SW480 (cell line): Measurements from ENCODE around the gene HM13.
"Not testable (repeated sequence)": the region's sequence is repeated elsewhere in the genome, so short reads cannot be mapped to it uniquely, and the experiment has no call there.

Experiments used
- DNase-seq: peaks from one replicate; pipeline ENCODE4 v3.0.0-alpha.2; 2016; ENCODE audit warnings: low spot score

The HM13 gene, protein sequence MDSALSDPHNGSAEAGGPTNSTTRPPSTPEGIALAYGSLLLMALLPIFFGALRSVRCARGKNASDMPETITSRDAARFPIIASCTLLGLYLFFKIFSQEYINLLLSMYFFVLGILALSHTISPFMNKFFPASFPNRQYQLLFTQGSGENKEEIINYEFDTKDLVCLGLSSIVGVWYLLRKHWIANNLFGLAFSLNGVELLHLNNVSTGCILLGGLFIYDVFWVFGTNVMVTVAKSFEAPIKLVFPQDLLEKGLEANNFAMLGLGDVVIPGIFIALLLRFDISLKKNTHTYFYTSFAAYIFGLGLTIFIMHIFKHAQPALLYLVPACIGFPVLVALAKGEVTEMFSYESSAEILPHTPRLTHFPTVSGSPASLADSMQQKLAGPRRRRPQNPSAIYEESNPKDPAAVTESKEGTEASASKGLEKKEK

DNA sequence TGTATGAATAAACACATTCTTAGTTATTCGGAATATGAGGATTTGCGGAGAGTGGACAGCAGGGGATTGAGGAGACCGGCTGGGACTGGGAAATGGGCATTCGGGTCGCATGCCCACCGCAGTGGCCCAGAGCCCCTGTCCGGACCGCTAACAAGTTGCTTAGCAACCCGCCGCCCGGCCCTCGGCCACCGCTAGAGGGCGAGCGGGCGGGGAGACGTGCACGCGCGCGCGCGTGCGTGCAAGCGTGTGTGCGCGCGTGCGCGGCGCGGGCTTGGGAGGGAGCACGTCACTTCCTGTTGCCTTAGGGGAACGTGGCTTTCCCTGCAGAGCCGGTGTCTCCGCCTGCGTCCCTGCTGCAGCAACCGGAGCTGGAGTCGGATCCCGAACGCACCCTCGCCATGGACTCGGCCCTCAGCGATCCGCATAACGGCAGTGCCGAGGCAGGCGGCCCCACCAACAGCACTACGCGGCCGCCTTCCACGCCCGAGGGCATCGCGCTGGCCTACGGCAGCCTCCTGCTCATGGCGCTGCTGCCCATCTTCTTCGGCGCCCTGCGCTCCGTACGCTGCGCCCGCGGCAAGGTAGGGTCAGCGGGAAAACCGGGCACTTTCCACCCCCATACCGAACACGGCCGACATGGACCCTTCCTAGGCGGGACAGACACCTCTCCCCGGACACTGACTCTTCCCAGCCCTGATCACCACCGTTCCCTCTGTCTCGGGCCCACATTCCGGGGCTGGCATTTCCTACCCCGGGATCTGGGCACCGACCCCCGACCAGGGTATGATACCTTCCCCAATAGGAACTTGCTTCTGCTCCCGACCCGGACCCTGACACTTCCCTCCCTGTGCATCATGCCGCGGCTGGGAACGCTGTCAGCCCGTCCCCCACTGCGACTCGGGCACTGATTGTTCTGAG is at the start of gene HM13:
Gene HM13 (plus strand): TSS at position 289 of the 918 bp plus-strand sequence. CDS start 110 bp downstream, at position 399.
- peak; percentile 95 for DNase-seq

DNA sequence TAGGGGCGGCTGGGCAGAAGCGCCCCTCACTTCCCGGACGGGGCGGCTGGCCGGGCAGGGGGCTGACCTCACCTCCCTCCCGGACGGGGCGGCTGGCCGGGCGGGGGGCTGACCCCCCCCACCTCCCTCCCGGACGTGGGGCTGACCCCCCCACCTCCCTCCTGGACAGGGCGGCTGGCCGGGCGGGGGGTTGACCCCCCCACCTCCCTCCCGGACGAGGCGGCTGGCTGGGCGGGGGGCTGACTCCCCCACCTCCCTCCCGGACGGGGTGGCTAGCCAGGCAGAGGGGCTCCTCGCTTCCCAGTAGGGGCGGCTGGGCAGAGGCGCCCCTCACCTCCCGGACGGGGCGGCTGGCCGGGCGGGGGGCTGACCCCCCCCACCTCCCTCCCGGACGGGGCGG is 43.3 kb upstream of the HM13 start:
- not testable (repeated sequence) for DNase-seq

DNA sequence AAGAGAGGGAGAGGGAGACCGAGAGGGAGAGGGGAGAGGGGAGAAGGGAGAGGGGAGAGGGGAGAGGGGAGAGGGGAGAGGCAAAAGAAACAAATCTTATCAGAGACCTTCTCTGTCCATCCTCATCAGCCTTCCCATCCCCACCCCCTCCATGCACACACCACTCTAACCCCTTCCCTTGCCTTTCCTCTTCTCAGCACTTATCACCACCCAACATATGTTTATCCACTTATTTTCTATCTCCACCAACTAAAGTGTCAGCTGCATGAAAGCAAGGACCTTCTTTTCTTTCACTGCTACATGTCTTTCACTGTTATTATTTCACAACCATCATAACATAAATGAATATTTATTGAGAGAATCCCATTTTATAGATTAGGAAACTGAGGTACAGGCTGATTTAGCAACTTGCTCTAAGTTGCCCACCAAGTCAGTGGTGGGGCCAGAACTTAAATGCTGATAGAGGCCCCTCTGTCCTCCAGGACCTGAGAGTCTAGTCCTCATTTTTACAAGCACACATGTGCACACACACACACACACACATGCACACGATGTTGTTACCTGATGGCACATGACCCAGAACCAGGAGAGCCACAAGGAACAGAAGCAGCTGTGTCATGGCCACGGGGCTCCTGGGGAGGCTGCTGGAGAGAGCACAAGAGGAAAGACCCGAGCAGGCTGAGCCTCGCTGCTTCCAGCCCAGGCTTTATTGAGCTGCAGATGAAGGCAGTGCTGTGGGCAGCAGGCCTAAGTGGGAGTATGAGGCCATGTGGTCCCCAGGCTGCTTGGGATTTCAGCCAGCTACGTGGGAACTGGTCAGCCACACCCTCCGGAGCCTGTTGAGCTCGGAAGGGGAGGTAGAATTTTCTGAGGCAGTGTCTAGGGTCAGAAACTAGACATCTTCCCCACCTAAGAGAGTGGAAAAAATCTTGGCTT is 41.6 kb upstream of the HM13 start:
- DNase-seq: no peak

DNA sequence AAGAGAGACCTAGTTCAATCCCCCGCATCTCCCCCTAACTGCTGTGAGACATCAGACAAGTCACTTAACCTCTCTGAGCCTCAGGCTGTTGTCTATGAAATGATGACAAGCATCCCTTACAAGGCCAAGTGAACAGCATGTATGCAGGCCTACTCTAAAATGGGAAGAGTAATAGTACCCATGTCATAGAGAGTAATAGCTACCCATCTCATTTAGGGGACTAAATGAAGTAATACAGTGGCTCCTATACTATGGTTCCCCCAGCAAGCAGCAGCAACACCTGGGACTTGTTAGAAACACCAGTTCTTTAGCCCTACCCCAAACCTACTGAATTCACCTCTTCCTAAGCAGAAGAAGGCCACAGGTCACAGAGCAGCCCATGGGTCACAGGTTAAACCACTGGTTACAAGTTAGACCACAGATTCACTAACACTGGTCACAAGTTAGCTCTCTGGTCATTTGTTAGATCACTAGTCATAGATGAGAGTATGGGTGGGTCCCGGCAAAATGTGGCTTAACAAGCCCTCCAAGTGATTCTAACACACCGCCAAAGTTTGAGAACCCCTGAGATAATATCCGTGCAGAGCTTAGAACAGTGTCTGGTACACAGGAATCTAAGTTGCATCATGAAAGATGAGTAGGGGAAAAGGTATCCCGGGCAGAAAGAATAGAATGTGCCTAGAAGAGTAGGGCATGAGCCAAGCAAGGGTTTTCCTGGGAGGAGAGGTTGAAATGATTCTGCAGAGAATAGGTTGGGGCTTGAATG is 40.7 kb upstream of the HM13 start:
- DNase-seq: no peak

DNA sequence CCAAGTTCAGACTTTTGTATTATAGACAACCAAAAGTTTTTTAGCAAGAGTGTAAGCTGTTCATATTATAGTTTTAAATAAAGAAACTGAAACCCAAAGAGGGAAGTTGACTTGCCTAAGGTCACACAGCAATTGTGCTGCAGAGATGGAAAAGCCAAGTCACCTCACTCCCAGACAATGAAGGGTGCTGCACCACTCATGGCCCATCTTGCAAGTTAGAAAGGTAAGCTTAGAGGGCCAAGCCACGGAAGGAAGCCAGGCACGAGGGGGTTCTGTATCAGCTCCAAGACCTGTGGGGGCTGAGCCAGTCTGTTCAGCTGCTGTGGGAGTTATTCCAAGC is 40.2 kb upstream of the HM13 start:
- no peak for DNase-seq

DNA sequence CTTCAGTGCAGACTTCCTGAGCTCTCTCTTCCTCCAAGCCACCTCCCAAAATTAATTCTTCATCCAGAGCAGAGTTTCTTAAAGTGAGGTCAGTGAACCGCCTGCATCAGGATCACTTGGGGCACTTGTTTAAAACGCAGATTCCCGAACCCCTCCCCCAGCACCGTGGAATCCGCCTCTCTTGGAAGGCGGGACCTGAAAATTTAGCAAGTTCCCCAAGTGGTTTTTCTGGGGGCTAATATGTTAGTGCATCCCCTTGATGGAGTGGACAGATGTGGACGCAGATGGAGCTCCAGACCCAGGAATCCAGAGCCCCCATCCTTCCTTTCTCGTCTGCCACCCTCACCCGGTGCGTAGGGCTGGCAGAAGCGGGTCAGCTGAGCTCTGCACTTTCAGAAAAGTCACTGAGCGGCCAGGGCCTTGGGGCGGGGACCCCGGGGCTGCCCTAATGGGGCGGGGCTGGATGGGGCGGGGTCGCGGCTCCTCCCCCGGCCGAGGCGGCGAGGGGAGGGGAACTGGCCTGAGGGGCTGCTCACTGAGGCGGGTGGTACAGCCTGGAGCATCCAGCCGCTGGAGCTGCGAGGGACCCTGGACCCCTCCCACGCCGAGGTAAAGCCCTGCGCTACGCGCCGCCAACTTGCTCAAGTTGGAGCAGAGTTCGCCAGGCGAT is 39.3 kb upstream of the HM13 start, which contains the start of the genes DEFB124 and REM1:
Gene DEFB124 (minus strand): TSS at position 370 of the 670 bp plus-strand sequence. CDS start 2,114 bp downstream, outside the sequence.
Gene REM1 (plus strand): TSS at position 531 of the 670 bp plus-strand sequence. CDS start 1,158 bp downstream, outside the sequence.
- no peak for DNase-seq

DNA sequence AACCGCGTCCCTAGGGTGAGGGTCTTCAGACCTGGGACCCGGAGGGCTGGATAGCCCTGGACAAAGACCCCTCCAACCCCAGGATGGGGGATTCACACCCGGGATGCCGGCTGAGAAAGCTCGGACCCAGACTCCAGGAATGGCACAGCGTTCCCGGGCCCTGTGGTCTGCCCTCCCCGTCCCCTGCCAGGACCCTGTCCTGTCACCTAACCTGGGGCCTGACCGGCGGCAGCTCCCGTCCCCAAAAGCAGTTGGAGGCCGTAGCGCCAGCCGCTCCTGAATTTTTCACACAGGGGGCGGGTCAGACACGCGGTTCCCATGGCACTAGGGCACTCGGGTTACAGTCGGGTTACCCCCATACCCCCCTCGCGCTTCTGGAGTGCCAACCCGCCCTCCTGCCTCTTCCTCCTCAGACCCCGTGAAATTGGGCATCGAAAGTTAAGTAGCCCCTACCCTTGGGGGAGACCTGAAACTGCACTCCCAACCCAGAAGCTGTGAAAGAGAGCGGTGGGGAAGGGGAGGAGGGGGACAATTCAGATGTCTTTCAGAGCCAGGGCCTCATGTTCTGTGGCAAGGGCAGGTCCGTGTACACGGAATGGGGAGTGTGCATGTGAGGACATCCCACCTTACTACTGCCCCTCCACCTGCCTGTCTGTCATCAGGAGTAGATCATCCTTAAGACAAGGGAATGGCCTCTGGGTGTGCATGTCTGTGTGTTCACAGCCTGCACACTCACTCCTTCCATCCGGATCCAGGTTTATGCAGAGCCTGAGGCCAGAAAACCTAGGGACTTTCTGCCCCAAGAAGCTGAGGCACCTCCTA is 38.6 kb upstream of the HM13 start:
- DNase-seq: no peak

DNA sequence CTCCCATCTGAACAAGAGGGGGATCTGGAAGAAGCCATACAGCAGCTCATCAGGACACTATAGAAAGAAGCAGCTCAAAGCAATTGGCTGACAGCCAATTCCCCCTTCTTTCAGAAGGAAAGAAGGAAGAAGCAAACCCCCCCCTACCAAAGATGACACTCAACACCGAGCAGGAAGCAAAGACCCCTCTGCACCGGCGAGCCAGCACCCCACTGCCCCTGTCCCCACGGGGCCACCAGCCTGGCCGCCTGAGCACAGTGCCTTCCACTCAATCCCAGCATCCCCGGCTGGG is 38.0 kb upstream of the HM13 start:
- DNase-seq: no peak

DNA sequence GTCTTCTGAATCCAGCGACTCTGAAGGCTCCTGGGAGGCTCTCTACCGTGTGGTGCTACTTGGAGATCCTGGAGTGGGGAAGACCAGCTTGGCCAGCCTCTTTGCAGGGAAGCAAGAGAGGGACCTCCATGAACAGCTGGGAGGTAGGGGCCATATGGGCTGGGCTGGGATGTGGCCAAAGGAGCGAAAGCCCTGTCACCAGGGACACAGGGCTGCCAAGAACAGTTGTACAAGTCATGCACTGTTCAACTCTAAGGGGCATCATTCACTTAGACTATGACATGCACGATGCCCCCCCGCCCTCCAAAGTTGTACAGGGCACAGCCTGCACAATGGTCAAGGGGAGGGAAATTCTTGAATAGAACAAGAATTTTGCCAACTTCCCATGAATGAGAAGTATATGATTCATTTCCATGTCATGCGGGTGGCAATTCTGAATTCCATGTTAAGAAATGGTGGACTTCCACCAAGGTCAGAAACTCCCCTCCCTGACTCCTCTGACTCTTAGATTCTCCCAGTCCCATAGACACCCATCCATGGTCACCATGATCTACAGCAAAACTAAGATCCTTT is 37.5 kb upstream of the HM13 start:
- DNase-seq: no peak

DNA sequence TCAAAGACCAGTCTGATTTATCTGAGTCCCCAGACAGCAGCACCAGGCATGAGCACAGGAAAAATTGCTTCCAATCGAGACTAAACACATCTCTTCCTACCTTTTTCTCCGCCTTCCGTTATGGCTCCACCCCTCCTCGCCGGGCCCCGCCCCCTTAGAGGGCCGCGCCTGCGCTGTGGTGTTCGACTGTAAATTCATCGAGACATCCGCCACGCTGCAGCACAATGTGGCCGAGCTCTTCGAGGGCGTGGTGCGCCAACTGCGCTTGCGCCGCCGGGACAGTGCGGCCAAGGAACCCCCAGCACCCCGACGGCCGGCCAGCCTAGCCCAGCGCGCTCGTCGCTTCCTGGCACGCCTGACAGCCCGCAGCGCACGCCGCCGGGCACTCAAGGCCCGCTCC is 30.2 kb upstream of the HM13 start:
- DNase-seq: no peak

DNA sequence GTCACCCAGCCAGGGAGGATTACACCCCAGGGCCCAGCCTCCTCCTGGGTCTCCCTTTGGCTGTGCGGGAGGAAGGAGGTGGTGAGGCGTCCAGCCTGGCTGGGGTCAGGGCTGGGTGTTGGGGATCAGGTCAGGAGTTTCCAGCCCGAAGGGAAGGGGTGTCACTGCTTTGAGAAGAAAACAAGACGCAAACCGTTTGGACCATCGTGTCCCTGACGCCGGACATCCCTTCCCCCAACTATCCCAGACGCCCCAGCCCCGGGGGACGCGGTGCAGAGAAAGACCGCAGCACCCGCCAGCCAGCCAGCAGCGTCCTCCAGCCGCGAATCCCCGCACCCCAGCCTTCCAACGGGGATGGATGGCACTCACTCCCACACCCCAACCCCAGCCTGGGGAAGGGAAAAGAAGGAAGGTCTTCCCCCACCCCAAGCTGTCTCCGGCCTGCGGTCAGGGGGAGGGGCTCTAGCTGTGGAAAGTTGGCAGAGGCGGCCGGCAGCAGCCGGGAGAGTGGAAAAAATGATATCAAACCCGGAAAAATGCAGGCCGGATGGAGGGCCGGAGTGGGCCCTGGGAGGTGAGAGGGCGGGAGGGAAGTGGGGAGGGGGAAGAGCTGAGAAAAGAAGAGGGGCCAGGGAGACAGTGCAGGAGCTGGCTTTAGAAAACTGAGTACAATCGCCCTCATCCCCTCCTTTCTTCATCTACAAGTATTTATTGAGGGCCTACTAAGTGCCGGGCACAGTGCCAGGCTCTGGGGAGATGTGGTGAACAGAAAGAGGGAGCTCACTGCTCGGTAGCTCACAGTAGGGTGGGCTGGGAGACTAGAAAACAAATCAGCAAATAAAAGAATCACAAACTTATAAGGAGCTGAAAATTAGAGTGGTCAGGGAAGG is 28.5 kb upstream of the HM13 start:
- DNase-seq: no peak

DNA sequence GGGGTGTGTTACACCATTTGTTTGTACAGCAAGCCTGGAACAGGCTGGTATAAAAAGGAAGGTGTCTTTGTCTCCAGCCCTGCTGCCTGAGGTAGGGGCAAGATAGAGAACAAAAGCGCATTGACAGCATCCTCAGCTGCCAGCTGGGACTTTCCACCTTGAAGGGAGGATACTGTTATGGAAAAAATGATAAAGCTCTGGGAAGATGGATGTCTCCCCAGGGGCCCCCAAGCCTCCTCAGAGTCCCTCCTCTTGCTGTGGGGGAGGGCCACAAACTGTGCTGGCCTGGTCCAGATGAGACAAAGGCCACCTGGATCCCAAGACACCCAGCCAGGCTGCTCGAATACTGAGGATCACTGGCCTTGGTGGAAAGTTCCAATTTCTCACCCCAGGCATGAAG is 26.1 kb upstream of the HM13 start:
- DNase-seq: no peak

DNA sequence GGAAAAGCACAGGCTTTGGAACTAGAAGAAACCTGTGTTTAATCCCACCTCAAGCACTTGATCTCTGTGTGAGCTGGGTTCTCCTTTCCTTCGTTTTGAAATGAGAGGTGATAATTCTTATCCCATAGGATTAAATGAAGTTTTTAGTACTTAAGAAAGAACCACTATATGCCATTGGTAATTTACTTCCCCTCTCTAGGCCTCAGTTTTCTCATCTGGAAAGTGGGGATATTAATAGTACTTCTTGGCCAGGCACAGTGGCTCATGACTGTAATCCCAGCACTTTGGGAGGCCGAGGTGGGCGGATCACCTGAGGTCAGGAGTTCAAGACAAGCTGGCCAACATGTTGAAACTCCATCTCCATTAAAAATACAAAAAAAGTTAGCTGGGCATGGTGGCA is 25.1 kb upstream of the HM13 start:
- no peak for DNase-seq

DNA sequence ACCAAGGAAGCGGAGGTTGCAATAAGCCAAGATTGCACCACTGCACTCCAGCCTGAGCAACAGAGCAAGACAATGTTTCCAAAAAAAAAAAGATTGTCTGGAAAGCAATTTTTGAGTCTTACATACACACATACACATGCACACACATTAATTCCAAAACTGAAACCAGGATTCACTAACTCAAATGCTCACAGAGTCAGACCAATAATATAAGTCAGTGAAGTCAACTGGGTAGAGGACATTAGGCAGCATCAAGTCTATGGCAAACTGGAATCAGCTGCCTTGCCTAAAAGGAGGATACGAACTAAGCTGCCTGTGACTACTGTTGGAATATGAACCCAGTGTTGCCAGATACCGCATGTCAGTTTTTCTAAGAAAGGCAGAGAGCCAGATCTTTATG is 23.5 kb upstream of the HM13 start:
- no peak for DNase-seq

DNA sequence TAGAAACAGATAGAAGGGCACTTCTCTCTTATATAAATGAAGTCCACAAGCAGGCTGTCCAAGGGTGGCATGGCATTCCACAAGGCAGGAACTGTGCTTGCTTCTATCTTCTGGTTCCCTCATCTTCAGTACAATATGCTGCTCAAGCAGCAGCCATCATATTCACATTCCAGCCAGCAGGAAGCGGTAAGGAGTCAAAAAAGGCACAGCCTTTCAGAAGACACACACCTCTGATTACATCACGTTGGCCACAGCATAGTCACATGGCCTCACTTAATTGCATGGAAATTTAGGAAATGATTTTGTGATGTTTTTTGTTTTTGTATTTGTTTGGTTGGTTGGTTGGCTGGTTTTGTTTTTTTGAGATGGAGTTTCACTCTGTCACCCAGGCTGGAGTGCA is 20.1 kb upstream of the HM13 start:
- DNase-seq: peak; percentile 73

DNA sequence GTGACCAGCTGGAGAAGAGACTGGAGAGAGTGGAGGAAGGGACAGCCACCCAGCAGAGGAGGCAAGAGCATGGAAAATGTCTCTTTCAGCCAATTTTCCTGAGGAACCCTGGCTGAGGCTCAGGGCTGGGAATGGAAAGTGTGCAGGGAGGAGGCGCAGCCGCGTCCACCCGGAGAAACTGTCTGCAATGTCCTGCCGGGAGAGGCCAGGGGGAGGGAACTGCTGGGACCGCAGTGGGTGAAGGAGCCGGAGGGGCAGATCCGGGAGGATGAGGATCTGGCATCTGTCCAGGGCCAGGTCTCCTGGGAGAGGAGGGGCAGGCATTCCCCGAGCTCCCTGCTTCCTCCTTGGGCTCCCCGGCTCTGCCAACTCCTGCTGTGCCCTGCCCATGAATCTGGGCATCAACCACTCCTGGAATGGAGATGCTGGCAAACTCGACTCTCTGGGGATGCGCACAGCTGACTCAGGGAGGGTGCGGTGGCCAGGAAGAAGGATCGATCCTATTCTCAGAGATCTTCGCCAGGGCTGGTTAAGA is 17.4 kb upstream of the HM13 start:
- DNase-seq: no peak

DNA sequence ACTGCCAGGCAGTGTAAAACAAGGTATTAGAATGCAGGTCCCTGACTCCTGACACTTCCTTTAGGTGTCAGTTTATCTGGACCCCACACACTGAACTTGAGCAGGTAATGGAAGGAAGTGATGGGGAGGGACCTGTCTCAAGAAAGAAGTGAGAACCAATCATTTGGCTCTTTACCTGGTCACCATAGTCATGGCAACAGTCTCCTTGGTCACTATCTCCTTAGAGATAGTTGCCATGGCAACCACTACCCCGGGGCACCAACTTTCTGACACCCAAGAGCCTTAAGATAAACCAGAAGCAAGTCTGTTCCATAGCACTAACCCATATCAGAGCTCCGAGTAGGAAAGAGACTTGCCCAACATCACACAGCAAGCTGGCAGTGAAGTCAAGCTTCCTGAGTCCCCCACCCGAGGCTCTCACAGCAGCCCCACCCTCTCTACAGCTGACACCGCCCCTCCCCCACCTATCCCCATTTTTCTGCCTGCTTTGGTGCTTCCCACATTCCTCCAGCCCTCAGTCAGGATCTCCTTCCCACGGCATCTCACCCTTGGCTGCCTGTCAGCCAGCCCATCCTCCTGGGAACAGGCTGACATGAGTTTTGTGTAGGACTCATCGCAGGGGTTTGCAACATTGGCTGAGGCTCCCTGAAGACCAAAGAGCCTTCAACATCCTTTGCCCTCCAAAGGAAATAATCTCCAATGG is 16.3 kb upstream of the HM13 start:
- no peak for DNase-seq
